Hepatocyte (in vitro differentiated cells): Measurements from ENCODE around the gene ENOX1. TPM values are rescaled to one million over a fixed set of nuclear protein-coding genes. Genes with fewer than 3 reads are reported as not detected.

ENCODE experiments used
- DNase-seq: peaks from one replicate; pipeline ENCODE4 v3.0.0-alpha.2; 2016; ENCODE audit warnings: low spot score
- H2AFZ ChIP-seq: fragments of 200-600 bp; sonication (generic); 2 replicates; pipeline ENCODE4 v1.6.0; 2016; ENCODE audit warnings: antibody characterized with exemption, mild to moderate bottlenecking
- H3K27ac ChIP-seq: fragments of 200-600 bp; sonication (generic); 2 replicates; pipeline ENCODE4 v1.5.1; 2016; ENCODE audit warnings: mild to moderate bottlenecking
- H3K27me3 ChIP-seq: fragments of 200-600 bp; sonication (generic); 2 replicates; pipeline ENCODE4 v1.6.1; 2016
- H3K36me3 ChIP-seq: fragments of 200-600 bp; sonication (generic); replicated peaks from 2 replicates; pipeline ENCODE4 v1.5.1; 2016; ENCODE audit warnings: low read depth; ENCODE audit not compliant: insufficient read depth
- H3K4me1 ChIP-seq: fragments of 200-600 bp; sonication (generic); 2 replicates; pipeline ENCODE4 v1.5.1; 2016; ENCODE audit warnings: mild to moderate bottlenecking, moderate library complexity; ENCODE audit not compliant: insufficient read depth
- H3K4me2 ChIP-seq: fragments of 200-600 bp; sonication (generic); 2 replicates; pipeline ENCODE4 v1.6.0; 2016
- H3K4me3 ChIP-seq: fragments of 200-600 bp; sonication (generic); 2 replicates; pipeline ENCODE4 v1.5.1; 2016; ENCODE audit warnings: mild to moderate bottlenecking
- H3K79me2 ChIP-seq: fragments of 200-600 bp; sonication (generic); 2 replicates; pipeline ENCODE4 v1.6.0; 2017; ENCODE audit warnings: mild to moderate bottlenecking
- H3K9me2 ChIP-seq: fragments of 200-600 bp; sonication (generic); replicated peaks from 2 replicates; pipeline ENCODE4 v1.6.0; 2017; ENCODE audit warnings: mild to moderate bottlenecking; ENCODE audit not compliant: insufficient read depth
- H3K9me3 ChIP-seq: fragments of 200-600 bp; sonication (generic); 2 replicates; pipeline ENCODE4 v1.5.1; 2016; ENCODE audit warnings: low read depth, mild to moderate bottlenecking
- H4K20me1 ChIP-seq: fragments of 200-600 bp; sonication (generic); 2 replicates; pipeline ENCODE4 v1.6.0; 2016; ENCODE audit warnings: mild to moderate bottlenecking; ENCODE audit not compliant: insufficient read depth, poor library complexity, severe bottlenecking
- EZH2 ChIP-seq: fragments of 200-600 bp; sonication (generic); IDR thresholded peaks from 2 replicates; pipeline ENCODE4 v1.6.1; 2016; ENCODE audit warnings: antibody characterized with exemption, mild to moderate bottlenecking, borderline replicate concordance
- EZH2phosphoT487 ChIP-seq: fragments of 200-600 bp; sonication (generic); IDR thresholded peaks from one replicate; pipeline ENCODE4 v1.6.1; 2018; ENCODE audit warnings: antibody characterized with exemption, mild to moderate bottlenecking, low read depth, moderate library complexity; ENCODE audit not compliant: unreplicated experiment, severe bottlenecking
- WGBS: methylation state at CpG from one replicate; pipeline ENCODE4 v1.1.6; 2016; ENCODE audit warnings: low lambda C conversion rate; ENCODE audit errors: missing lambda C conversion rate; 5-methylcytosine and 5-hydroxymethylcytosine counted together
- polyA plus RNA-seq: library from polyadenylated mRNA; unstranded; fragments of >200 nt; fragmentation: Nextera tagmentation; extraction: Ambion mirVana; gene quantifications from 2 replicates; pipeline ENCODE4 v1.2.1, GENCODE V29; 2016
- total RNA-seq: library from RNA; depleted of rRNA; stranded (reverse); fragments of >200 nt; gene quantifications from 2 replicates; pipeline ENCODE4 v1.2.3, GENCODE V29; 2014
- TF ChIP-seq, protein P1 (sequence below): fragments of 200-600 bp; sonication (generic); IDR thresholded peaks from 2 replicates; pipeline ENCODE4 v1.5.1; 2016; ENCODE audit warnings: antibody characterized with exemption, mild to moderate bottlenecking; ENCODE audit not compliant: poor library complexity

The ENOX1 gene
- total and polyA plus RNA-seq, 2 experiments from 2014 or later = 2.4 to 4.0 TPM

DNA sequence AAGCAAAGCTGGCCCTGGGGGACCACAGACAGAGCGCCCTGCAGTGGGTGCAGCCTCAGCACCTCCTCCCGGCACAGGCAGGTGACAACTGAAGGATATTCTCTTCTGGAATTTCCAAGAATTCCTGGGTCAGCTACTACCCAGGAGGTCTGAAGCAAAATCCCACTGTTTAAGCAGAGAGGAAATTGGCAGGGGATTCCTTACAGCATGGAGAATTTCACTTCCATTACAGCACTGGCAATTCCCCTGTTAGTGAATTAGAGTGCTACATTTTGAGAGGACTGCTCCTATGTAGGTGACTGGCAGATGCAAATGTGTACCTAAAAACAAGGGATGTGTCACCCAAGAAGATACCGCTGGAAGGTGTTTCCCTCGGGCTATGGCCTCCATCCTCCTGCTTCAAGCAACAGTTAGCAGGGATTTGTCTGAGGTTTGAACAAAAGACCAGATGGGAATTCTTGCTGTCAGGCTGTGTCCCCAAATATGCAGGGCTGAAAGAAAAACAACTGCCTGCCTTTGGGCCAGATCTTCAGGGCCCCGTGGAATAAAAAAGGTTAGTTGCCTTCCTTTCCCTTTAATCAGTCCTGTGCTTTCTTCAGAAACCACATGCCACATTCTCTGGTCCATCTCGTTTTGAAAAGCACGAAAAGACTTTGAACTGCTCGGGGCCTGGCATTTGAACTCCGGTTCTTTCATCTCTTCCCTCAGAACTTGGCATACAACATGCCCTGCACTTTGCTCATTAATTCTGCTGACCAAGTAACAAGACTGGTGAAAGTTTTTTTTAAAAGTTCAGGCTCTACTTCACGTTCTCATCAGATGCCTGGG lies 466.9 kb downstream of the ENOX1 start:
- Histone ChIP-seq H3K27ac (no peak overlapping the region), H3K4me1 (peaks cover 12% of the 10 kb centered on the region), H2AFZ (no peak overlapping the region), H4K20me1 (no peaks in the 10 kb centered on the region), H3K9me2 (no peaks in the 10 kb centered on the region), H3K36me3 (no peaks in the 10 kb centered on the region), H3K4me2 (no peak overlapping the region), H3K27me3 (no peaks in the 10 kb centered on the region), H3K4me3 (no peak overlapping the region), H3K79me2 (no peaks in the 10 kb centered on the region), H3K9me3 (no peaks in the 10 kb centered on the region)
- TF ChIP-seq, protein P1, sequence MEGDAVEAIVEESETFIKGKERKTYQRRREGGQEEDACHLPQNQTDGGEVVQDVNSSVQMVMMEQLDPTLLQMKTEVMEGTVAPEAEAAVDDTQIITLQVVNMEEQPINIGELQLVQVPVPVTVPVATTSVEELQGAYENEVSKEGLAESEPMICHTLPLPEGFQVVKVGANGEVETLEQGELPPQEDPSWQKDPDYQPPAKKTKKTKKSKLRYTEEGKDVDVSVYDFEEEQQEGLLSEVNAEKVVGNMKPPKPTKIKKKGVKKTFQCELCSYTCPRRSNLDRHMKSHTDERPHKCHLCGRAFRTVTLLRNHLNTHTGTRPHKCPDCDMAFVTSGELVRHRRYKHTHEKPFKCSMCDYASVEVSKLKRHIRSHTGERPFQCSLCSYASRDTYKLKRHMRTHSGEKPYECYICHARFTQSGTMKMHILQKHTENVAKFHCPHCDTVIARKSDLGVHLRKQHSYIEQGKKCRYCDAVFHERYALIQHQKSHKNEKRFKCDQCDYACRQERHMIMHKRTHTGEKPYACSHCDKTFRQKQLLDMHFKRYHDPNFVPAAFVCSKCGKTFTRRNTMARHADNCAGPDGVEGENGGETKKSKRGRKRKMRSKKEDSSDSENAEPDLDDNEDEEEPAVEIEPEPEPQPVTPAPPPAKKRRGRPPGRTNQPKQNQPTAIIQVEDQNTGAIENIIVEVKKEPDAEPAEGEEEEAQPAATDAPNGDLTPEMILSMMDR = no peak
- TF ChIP-seq EZH2phosphoT487 (no peak), EZH2 (no peak)
- no peak for DNase-seq
- WGBS = 57% methylated on average over 10 of the region's 10 CpGs

DNA sequence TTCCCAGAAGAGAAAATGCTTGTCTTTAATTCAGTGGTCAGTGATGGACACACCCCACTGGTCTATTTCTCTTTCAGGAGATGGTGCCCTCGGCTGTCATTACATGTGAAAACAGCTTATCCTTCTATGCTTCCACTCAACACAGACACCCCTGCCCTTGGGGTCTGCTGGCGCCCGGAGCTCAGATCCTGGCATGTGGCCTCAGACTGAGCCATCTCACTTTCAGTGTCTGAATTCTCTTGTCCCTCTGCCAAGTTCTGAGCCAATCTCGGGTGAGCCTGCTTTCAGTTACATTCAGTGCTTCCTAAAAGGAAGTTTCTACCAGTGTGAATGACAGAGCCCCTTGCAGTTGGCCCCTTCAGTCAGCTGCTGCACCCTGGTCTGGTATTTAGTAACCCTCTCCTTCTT lies 469.8 kb downstream of the ENOX1 start:
- Histone ChIP-seq H4K20me1 (no peaks in the 10 kb centered on the region), H3K4me3 (no peak overlapping the region), H3K4me2 (peak overlapping the region; percentile 67), H2AFZ (no peak overlapping the region), H3K36me3 (no peaks in the 10 kb centered on the region), H3K4me1 (peaks cover 12% of the 10 kb centered on the region), H3K9me2 (no peaks in the 10 kb centered on the region), H3K9me3 (no peaks in the 10 kb centered on the region), H3K27ac (peak overlapping the region; percentile 72), H3K79me2 (no peaks in the 10 kb centered on the region), H3K27me3 (no peaks in the 10 kb centered on the region)
- DNase-seq = peak; percentile 65
- WGBS = 34% methylated on average over 4 of the region's 4 CpGs
- TF ChIP-seq, protein P1 = no peak
- no peak for TF ChIP-seq EZH2phosphoT487
- no peak for TF ChIP-seq EZH2

DNA sequence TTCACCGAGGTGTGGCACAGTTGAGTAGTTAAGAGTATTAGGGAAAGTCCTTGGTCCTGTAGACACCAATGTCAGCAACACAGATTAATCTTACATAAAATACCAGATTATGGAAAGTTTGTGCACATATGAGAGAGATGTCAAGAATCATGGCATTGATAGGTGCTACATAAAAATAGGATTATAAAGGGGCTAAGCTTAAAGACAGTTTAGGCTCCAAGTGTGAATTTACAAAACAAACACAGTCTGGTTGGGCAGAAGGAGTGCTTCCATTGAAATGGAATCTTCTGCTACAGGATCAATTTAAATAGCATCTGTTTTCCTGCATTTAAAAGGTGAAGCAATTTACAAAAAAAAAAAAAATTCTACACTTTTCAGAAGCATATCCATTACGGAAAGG lies 470.5 kb downstream of the ENOX1 start:
- no peaks in the 10 kb centered on the region for H3K79me2 ChIP-seq
- no peaks in the 10 kb centered on the region for H3K9me2 ChIP-seq
- H3K9me3 ChIP-seq = no peaks in the 10 kb centered on the region
- H3K4me2 ChIP-seq = peak overlapping the region; percentile 67
- no peak for TF ChIP-seq EZH2
- no peak for TF ChIP-seq EZH2phosphoT487
- TF ChIP-seq, protein P1 = no peak
- no peaks in the 10 kb centered on the region for H3K36me3 ChIP-seq
- H3K4me1 ChIP-seq = peaks cover 12% of the 10 kb centered on the region
- H2AFZ ChIP-seq = no peak overlapping the region
- 60% methylated on average over 2 of the region's 2 CpGs for WGBS
- no peaks in the 10 kb centered on the region for H4K20me1 ChIP-seq
- H3K27me3 ChIP-seq = no peaks in the 10 kb centered on the region
- no peak for DNase-seq
- H3K4me3 ChIP-seq = no peak overlapping the region
- H3K27ac ChIP-seq = peak overlapping the region; percentile 72
